Upper lobe of right lung (tissue), 1 donor: ENCODE results near the gene ZNF333. TPM values are rescaled to one million over a fixed set of nuclear protein-coding genes. Genes with fewer than 3 reads are reported as not detected.
"Not testable (repeated sequence)": the region's sequence is repeated elsewhere in the genome, so short reads cannot be mapped to it uniquely, and the experiment has no call there.

Experiments used
- ATAC-seq: fragments of 200-7000 bp; cut with Tn5 transposase; one replicate; pipeline ENCODE4 v1.9.1; 2020; ENCODE audit warnings: mild to moderate bottlenecking, moderate library complexity
- DNase-seq: peaks from one replicate; pipeline ENCODE4 v3.0.0-alpha.2; 2020
- H3K27ac ChIP-seq: fragments of 200-600 bp; one replicate; pipeline ENCODE4 v1.8.0; 2022
- H3K27me3 ChIP-seq: fragments of 200-600 bp; one replicate; pipeline ENCODE4 v1.8.0; 2022; ENCODE audit warnings: mild to moderate bottlenecking
- H3K36me3 ChIP-seq: fragments of 200-600 bp; one replicate; pipeline ENCODE4 v1.8.0; 2022
- H3K4me1 ChIP-seq: fragments of 200-600 bp; one replicate; pipeline ENCODE4 v1.8.0; 2022
- H3K4me3 ChIP-seq: fragments of 200-600 bp; one replicate; pipeline ENCODE4 v1.8.0; 2022; ENCODE audit warnings: mild to moderate bottlenecking
- H3K9me3 ChIP-seq: fragments of 200-600 bp; one replicate; pipeline ENCODE4 v1.8.0; 2022
- intact Hi-C: fragments of 100-400 bp; cut with DNase I; formaldehyde crosslinking; loops from one replicate; pipeline ENCODE4 v1.11.0; 2022
- total RNA-seq: library from RNA; stranded (reverse); fragmentation: NEBNext Ultra II Directional; extraction: Animal tissue kit (Norgen Biotek cat#: 25700); gene quantifications from one replicate; pipeline ENCODE4 v1.2.1, GENCODE V29; 2021
- TF ChIP-seq, protein P1 (sequence below): fragments of 200-600 bp; IDR thresholded peaks from one replicate; pipeline ENCODE4 v1.8.0; 2022; ENCODE audit warnings: antibody characterized with exemption
- donor health status: DM: no; HTN: yes; CAD: no; lungs with severe emphysema.

The ZNF333 gene
- total RNA-seq, 1 donor from 2014 or later = 20.4 TPM

DNA sequence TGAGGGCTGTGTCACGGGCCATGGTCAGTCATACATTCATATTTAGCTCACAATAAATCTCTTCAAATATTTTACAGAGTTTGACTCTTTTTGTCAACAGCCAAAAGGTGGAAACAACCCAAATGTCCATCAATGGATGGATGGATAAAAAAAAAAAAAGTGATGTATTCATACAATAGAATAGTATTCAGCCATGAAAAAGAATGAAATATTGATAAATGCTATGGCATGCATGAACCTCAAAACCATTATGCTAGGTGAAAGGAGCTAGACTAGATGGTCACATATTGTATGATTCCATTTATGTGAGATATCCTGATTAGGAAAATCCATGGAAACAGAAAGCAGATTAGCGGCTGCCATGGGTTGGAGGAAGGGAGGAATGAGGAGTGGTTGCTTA, 72.3 kb downstream of the ZNF333 start:
- Histone ChIP-seq H3K4me1 (no peaks in the 10 kb centered on the region), H3K27ac (no peak overlapping the region), H3K36me3 (no peaks in the 10 kb centered on the region), H3K27me3 (no peaks in the 10 kb centered on the region), H3K4me3 (no peak overlapping the region), H3K9me3 (no peaks in the 10 kb centered on the region)
- TF ChIP-seq, protein P1, sequence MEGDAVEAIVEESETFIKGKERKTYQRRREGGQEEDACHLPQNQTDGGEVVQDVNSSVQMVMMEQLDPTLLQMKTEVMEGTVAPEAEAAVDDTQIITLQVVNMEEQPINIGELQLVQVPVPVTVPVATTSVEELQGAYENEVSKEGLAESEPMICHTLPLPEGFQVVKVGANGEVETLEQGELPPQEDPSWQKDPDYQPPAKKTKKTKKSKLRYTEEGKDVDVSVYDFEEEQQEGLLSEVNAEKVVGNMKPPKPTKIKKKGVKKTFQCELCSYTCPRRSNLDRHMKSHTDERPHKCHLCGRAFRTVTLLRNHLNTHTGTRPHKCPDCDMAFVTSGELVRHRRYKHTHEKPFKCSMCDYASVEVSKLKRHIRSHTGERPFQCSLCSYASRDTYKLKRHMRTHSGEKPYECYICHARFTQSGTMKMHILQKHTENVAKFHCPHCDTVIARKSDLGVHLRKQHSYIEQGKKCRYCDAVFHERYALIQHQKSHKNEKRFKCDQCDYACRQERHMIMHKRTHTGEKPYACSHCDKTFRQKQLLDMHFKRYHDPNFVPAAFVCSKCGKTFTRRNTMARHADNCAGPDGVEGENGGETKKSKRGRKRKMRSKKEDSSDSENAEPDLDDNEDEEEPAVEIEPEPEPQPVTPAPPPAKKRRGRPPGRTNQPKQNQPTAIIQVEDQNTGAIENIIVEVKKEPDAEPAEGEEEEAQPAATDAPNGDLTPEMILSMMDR = no peak
- no peak for DNase-seq
- ATAC-seq = no peak
- intact Hi-C loops = no loop called here

GRCh38 chr19:14763497-14764145, 73.8 kb downstream of the ZNF333 start:
- Histone ChIP-seq H3K27me3 (no peaks in the 10 kb centered on the region), H3K4me3 (no peak overlapping the region), H3K27ac (no peak overlapping the region), H3K9me3 (no peaks in the 10 kb centered on the region), H3K36me3 (no peaks in the 10 kb centered on the region), H3K4me1 (no peaks in the 10 kb centered on the region)
- intact Hi-C loops = no loop called here
- TF ChIP-seq, protein P1 = no peak
- ATAC-seq (no peak), DNase-seq (no peak)

DNA sequence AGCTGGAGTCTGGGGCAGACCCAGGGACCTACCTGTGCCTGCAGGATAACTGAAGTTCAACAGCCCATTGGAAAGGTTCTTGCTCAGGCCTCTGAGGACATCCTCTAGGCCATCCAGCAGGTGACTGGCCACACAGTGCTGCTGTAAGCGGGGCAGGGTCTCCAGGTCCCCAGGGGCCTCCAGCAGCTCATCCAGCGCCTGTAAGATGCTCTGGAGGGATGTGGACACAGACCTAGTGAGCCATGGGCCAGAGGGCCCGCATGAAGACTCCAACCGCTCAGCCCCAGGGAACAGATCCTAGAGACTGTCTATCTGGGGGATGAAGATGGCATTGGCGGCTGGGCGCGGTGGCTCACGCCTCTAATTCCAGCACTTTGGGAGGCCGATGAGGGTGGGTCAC, 74.6 kb downstream of the ZNF333 start:
- H3K36me3 ChIP-seq = no peaks in the 10 kb centered on the region
- peak; percentile 50 for DNase-seq
- H3K27me3 ChIP-seq = no peaks in the 10 kb centered on the region
- no peaks in the 10 kb centered on the region for H3K9me3 ChIP-seq
- H3K4me1 ChIP-seq = no peaks in the 10 kb centered on the region
- no peak overlapping the region for H3K27ac ChIP-seq
- TF ChIP-seq, protein P1 = no peak
- H3K4me3 ChIP-seq = no peak overlapping the region
- intact Hi-C loops = no loop called here
- ATAC-seq = no peak

GRCh38 chr19:14765403-14765802, 75.6 kb downstream of the ZNF333 start:
- H3K27ac ChIP-seq, H3K36me3 ChIP-seq, H3K27me3 ChIP-seq, H3K4me1 ChIP-seq, intact Hi-C loops, H3K9me3 ChIP-seq, H3K4me3 ChIP-seq, DNase-seq: not testable (repeated sequence)
- peak; percentile 12 for ATAC-seq

DNA sequence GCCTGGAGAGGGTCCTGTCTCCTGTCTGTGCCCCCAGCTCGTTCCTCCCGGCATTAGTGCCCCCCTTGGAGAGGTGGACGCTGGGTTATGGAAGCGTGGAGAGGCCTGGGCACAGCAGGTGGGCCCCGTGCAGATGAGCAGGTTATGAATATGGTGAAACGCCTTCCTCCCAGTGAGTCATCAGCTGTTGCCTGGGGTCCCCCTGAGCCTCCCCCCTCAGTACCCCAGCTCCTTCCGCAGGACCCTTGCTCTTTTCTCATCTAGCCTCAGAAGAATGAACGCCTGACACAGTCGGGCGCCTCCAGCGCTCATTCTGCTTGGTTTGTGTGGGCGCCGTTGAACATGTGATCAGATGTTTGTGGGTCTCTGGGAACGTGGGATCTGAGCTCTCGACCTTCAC, 76.0 kb downstream of the ZNF333 start:
- H3K27me3 ChIP-seq, H3K27ac ChIP-seq, H3K4me1 ChIP-seq, DNase-seq, H3K36me3 ChIP-seq, H3K4me3 ChIP-seq, intact Hi-C loops, H3K9me3 ChIP-seq: not testable (repeated sequence)
- peak; percentile 13 for ATAC-seq

GRCh38 chr19:14767466-14767971, 77.7 kb downstream of the ZNF333 start:
- no peaks in the 10 kb centered on the region for H3K9me3 ChIP-seq
- DNase-seq (no peak), ATAC-seq (no peak)
- no peak overlapping the region for H3K4me3 ChIP-seq
- no peak overlapping the region for H3K27ac ChIP-seq
- H3K27me3 ChIP-seq = no peaks in the 10 kb centered on the region
- no peaks in the 10 kb centered on the region for H3K4me1 ChIP-seq
- no peaks in the 10 kb centered on the region for H3K36me3 ChIP-seq
- intact Hi-C loops = no loop called here
- TF ChIP-seq, protein P1 = no peak

DNA sequence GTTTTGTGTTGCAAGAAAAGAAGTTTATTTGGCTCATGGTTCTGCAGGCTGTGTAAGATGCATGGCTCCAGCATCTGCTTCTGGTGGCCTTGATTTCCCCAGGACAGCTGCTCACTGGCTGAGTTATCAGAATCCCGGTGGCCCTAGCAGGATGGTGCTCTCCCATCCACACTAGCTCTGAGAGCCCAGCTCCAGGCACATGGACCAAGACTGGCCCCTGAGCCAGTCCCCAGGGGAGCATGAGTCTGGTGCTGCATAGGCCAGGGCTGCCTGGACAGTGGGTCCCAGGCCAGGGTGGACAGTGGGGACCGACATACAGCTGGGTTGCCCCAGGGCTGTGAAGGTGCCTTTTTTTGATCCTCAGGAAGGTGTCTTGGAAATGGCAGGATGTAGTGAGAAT, 78.2 kb downstream of the ZNF333 start:
- intact Hi-C loops = no loop called here
- no peaks in the 10 kb centered on the region for H3K9me3 ChIP-seq
- no peak for DNase-seq
- no peak for ATAC-seq
- H3K4me3 ChIP-seq = no peak overlapping the region
- H3K36me3 ChIP-seq = no peaks in the 10 kb centered on the region
- H3K27me3 ChIP-seq = no peaks in the 10 kb centered on the region
- H3K27ac ChIP-seq = no peak overlapping the region
- TF ChIP-seq, protein P1 = no peak
- no peaks in the 10 kb centered on the region for H3K4me1 ChIP-seq
